GM20000 (cell line): ENCODE results near the gene SLC22A23.
"Not testable (repeated sequence)": the region's sequence is repeated elsewhere in the genome, so short reads cannot be mapped to it uniquely, and the experiment has no call there.

Experiments
- DNase-seq: peaks from one replicate; pipeline ENCODE4 v3.0.0; 2012; ENCODE audit warnings: low spot score
- CTCF ChIP-seq: IDR thresholded peaks from 2 replicates; pipeline ENCODE4 v1.5.1; 2012; ENCODE audit warnings: mild to moderate bottlenecking, control low read depth; ENCODE audit errors: extremely low read depth, missing control alignments

The SLC22A23 gene

GRCh38 chr6:3379482-3380060 lies 77.3 kb downstream of the SLC22A23 start:
- TF ChIP-seq CTCF, result no peak
- DNase-seq, result no peak

GRCh38 chr6:3378808-3379207 lies 78.0 kb downstream of the SLC22A23 start:
- not testable (repeated sequence) for DNase-seq

GRCh38 chr6:3378398-3378782 lies 78.5 kb downstream of the SLC22A23 start:
- not testable (repeated sequence) for DNase-seq

GRCh38 chr6:3377536-3378397 lies 79.1 kb downstream of the SLC22A23 start:
- DNase-seq, result no peak
- TF ChIP-seq CTCF, result no peak

- TF ChIP-seq CTCF, result no peak
- DNase-seq, result no peak
Observed at GRCh38 chr6:3376893-3377535, 79.8 kb downstream of the SLC22A23 start.

- TF ChIP-seq CTCF, result no peak
- DNase-seq, result no peak
Observed at GRCh38 chr6:3376064-3376463, 80.8 kb downstream of the SLC22A23 start.

- no peak for TF ChIP-seq CTCF
- no peak for DNase-seq
Observed at GRCh38 chr6:3373597-3374203, 83.2 kb downstream of the SLC22A23 start.

GRCh38 chr6:3372912-3373554 lies 83.8 kb downstream of the SLC22A23 start:
- no peak for DNase-seq
- TF ChIP-seq CTCF, result no peak
